K562 (cell line): ENCODE results near the gene IDH2.

Experiments used
- CTCF ChIP-seq, 3 experiments: IDR thresholded peaks in 2 of 3; conservative IDR thresholded peaks in 1 of 3; 2 replicates each; pipeline ENCODE4 v1.5.1; 2011 to 2012; ENCODE audit warnings: low read length in 3 of 3, mild to moderate bottlenecking in 3 of 3, control low read depth in 2 of 3, improper control_type of control experiment in 1 of 3, inconsistent platforms in 1 of 3, low read depth in 1 of 3, mixed read lengths in 1 of 3, moderate library complexity in 1 of 3; ENCODE audit not compliant: insufficient read depth in 2 of 3
- EP300 ChIP-seq: IDR thresholded peaks from 2 replicates; pipeline ENCODE4 v1.6.1; 2012; ENCODE audit warnings: low read length, improper control_type of control experiment
- FIP1L1 ChIP-seq: fragments of 200-400 bp; formaldehyde crosslinking; IDR thresholded peaks from 2 replicates; pipeline ENCODE4 v1.6.1; 2018; ENCODE audit warnings: mild to moderate bottlenecking, low read depth, low read length; ENCODE audit not compliant: poor library complexity, severe bottlenecking
- RBBP5 ChIP-seq: fragments of 200-600 bp; sonication (generic); IDR thresholded peaks from 2 replicates; pipeline ENCODE4 v1.6.1; 2012; ENCODE audit warnings: borderline replicate concordance, mild to moderate bottlenecking, low read length, control low read depth, inconsistent platforms; ENCODE audit not compliant: insufficient read depth, poor library complexity, severe bottlenecking
- SFPQ ChIP-seq: fragments of 200-400 bp; formaldehyde crosslinking; IDR thresholded peaks from 2 replicates; pipeline ENCODE4 v1.6.1; 2017; ENCODE audit warnings: mild to moderate bottlenecking, low read depth, low read length, moderate library complexity
- TEAD2 ChIP-seq: fragments of 450-650 bp; IDR thresholded peaks from 2 replicates; pipeline ENCODE4 v1.6.1; 2016; ENCODE audit warnings: missing genetic modification characterization, control low read depth, missing compliant biosample characterization
- ZNF766 ChIP-seq: fragments of 200-800 bp; sonication (Bioruptor generic); conservative IDR thresholded peaks from 2 replicates; pipeline ENCODE4 v1.6.1; 2016; ENCODE audit warnings: missing genetic modification characterization, missing compliant biosample characterization

GRCh38 chr15:90042766-90043529, 59.3 kb downstream of the IDH2 start:
- TF ChIP-seq ZNF766 (CRISPR knock-in tag) (no peak), RBBP5 (no peak), CTCF (IDR thresholded peaks at IDR 0.05 in 2 of 3, conservative IDR thresholded peaks at IDR 0.05 in 1 of 3; ENCODE audit: insufficient read depth in 2 of 3, low read depth in 1 of 3, low read length in 3 of 3) (no peak), SFPQ (no peak), EP300 (no peak), FIP1L1 (no peak), TEAD2 (tag) (no peak)
